Measurements from ENCODE around the gene TMPRSS11B. TPM values are rescaled to one million over a fixed set of nuclear protein-coding genes. Genes with fewer than 3 reads are reported as not detected.

TMPRSS11B gene
- total RNA-seq, 1 donor from 2014 or later = not detected

DNA sequence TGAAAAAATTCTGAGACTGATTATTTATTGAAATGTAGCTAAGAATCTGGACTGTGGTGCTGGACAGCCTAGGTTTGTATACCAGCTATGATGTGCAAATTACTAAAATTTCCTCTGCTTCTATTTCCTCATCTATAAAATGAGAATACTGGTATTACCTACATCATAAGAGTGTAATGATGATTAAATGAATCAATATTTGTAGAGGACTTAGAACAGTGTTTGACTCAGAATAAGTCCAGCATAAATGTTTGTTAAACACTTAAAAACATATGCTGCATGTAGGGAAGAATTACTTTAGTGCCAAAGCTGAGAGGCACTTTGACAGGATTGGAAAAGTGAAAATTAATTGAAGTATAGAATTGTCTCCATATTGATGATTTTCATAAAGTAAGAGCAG is 60.6 kb downstream of the TMPRSS11B start:
- H3K4me3 Mint-ChIP-seq (ENCODE audit: unreplicated experiment) = no peak overlapping the region
- no peak for DNase-seq (ENCODE audit: low spot score)
- H3K4me1 Mint-ChIP-seq (ENCODE audit: low read depth) = no peaks in the 10 kb centered on the region
- H3K9me3 Mint-ChIP-seq (ENCODE audit: low read depth) = no peaks in the 10 kb centered on the region
- TF ChIP-seq, protein P1, sequence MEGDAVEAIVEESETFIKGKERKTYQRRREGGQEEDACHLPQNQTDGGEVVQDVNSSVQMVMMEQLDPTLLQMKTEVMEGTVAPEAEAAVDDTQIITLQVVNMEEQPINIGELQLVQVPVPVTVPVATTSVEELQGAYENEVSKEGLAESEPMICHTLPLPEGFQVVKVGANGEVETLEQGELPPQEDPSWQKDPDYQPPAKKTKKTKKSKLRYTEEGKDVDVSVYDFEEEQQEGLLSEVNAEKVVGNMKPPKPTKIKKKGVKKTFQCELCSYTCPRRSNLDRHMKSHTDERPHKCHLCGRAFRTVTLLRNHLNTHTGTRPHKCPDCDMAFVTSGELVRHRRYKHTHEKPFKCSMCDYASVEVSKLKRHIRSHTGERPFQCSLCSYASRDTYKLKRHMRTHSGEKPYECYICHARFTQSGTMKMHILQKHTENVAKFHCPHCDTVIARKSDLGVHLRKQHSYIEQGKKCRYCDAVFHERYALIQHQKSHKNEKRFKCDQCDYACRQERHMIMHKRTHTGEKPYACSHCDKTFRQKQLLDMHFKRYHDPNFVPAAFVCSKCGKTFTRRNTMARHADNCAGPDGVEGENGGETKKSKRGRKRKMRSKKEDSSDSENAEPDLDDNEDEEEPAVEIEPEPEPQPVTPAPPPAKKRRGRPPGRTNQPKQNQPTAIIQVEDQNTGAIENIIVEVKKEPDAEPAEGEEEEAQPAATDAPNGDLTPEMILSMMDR (IDR thresholded peaks at IDR 0.05) = no peak
- peaks cover 12% of the 10 kb centered on the region for H3K27me3 Mint-ChIP-seq (ENCODE audit: low read depth)
- no peak overlapping the region for H3K27ac Mint-ChIP-seq (ENCODE audit: unreplicated experiment)
- H3K36me3 Mint-ChIP-seq (ENCODE audit: low read depth) = no peaks in the 10 kb centered on the region

DNA sequence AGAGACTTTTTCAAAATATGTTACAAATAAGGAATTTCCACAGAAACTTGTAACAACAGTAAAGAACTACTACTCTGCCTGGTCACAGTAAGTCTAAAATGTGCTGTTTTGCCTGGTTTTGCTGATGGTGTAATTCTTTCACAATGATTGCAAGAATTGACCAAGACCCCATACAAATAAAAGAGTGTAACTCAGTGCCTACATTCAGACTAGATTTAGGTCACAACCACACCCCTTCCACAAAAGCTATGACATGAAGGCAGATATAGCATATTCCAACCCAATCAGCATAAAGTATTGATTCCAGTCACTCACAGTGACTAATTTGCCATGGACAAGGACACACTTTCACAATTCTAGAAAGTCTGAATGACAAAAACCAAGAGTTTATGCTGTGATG is 62.1 kb downstream of the TMPRSS11B start:
- Mint-ChIP-seq H3K36me3 (ENCODE audit: low read depth) (no peaks in the 10 kb centered on the region), H3K27me3 (ENCODE audit: low read depth) (peaks cover 17% of the 10 kb centered on the region), H3K4me1 (ENCODE audit: low read depth) (no peaks in the 10 kb centered on the region), H3K27ac (ENCODE audit: unreplicated experiment) (no peak overlapping the region), H3K4me3 (ENCODE audit: unreplicated experiment) (no peak overlapping the region), H3K9me3 (ENCODE audit: low read depth) (no peaks in the 10 kb centered on the region)
- TF ChIP-seq, protein P1 (IDR thresholded peaks at IDR 0.05) = no peak
- DNase-seq (ENCODE audit: low spot score) = no peak

- DNase-seq (ENCODE audit: low spot score) = peak; percentile 76
- Mint-ChIP-seq H3K9me3 (ENCODE audit: low read depth) (no peaks in the 10 kb centered on the region), H3K4me1 (ENCODE audit: low read depth) (no peaks in the 10 kb centered on the region), H3K27me3 (ENCODE audit: low read depth) (peaks cover 19% of the 10 kb centered on the region), H3K27ac (ENCODE audit: unreplicated experiment) (no peak overlapping the region), H3K4me3 (ENCODE audit: unreplicated experiment) (no peak overlapping the region), H3K36me3 (ENCODE audit: low read depth) (no peaks in the 10 kb centered on the region)
- TF ChIP-seq, protein P1 (IDR thresholded peaks at IDR 0.05) = no peak
Measured at GRCh38 chr4:68182382-68182820, 63.1 kb downstream of the TMPRSS11B start.

- H3K4me3 Mint-ChIP-seq (ENCODE audit: unreplicated experiment) = no peak overlapping the region
- H3K9me3 Mint-ChIP-seq (ENCODE audit: low read depth) = no peaks in the 10 kb centered on the region
- no peak for DNase-seq (ENCODE audit: low spot score)
- no peak overlapping the region for H3K27ac Mint-ChIP-seq (ENCODE audit: unreplicated experiment)
- TF ChIP-seq, protein P1 (IDR thresholded peaks at IDR 0.05) = no peak
- no peaks in the 10 kb centered on the region for H3K4me1 Mint-ChIP-seq (ENCODE audit: low read depth)
- H3K36me3 Mint-ChIP-seq (ENCODE audit: low read depth) = no peaks in the 10 kb centered on the region
- peaks cover 22% of the 10 kb centered on the region for H3K27me3 Mint-ChIP-seq (ENCODE audit: low read depth)
Measured at GRCh38 chr4:68180849-68181526, 64.5 kb downstream of the TMPRSS11B start.

GRCh38 chr4:68176904-68177303 is 68.6 kb downstream of the TMPRSS11B start:
- Mint-ChIP-seq H3K36me3 (ENCODE audit: low read depth) (no peaks in the 10 kb centered on the region), H3K27ac (ENCODE audit: unreplicated experiment) (no peak overlapping the region), H3K4me3 (ENCODE audit: unreplicated experiment) (no peak overlapping the region), H3K27me3 (ENCODE audit: low read depth) (peaks cover 32% of the 10 kb centered on the region), H3K9me3 (ENCODE audit: low read depth) (no peaks in the 10 kb centered on the region), H3K4me1 (ENCODE audit: low read depth) (peaks cover 3% of the 10 kb centered on the region)
- no peak for DNase-seq (ENCODE audit: low spot score)
- TF ChIP-seq, protein P1 (IDR thresholded peaks at IDR 0.05) = no peak

Other genes with a start within 250 kb of the TMPRSS11B start
- not detected in 3 replicates for gene TMPRSS11F, start 115.8 kb downstream of the TMPRSS11B start, total RNA-seq
- gene YTHDC1, start 104.4 kb upstream of the TMPRSS11B start, total RNA-seq = 53.9 to 54.8 TPM (median 54.1 TPM) in 3 replicates
- not detected in 3 replicates for gene TMPRSS11E, start 201.8 kb upstream of the TMPRSS11B start, total RNA-seq